Esophagus muscularis mucosa (tissue), 4 donors: ENCODE data around the gene TPD52L1.

ENCODE experiments used
- CTCF ChIP-seq, 3 experiments: fragments of 200-600 bp in 2 of 3; fragments of 450-650 bp in 1 of 3; sonication (generic) in 2 of 3; IDR thresholded peaks; one replicate each; pipeline ENCODE4 v1.5.1; 2017 to 2019; ENCODE audit warnings: antibody characterized with exemption in 3 of 3, mild to moderate bottlenecking in 2 of 3, moderate library complexity in 1 of 3
- EP300 ChIP-seq: sonication (generic); formaldehyde crosslinking; IDR thresholded peaks from one replicate; pipeline ENCODE4 v1.6.1; 2017; ENCODE audit warnings: antibody characterized with exemption
- POLR2A ChIP-seq: fragments of 450-650 bp; IDR thresholded peaks from one replicate; pipeline ENCODE4 v1.6.1; 2017; ENCODE audit warnings: antibody characterized with exemption, moderate library complexity, mild to moderate bottlenecking, low read depth
- POLR2AphosphoS5 ChIP-seq, 2 donors: sonication (generic); formaldehyde crosslinking; IDR thresholded peaks; one replicate each; pipeline ENCODE4 v1.6.1; 2017; ENCODE audit warnings: antibody characterized with exemption in 2 of 2

GRCh38 chr6:125207956-125208355, 54.4 kb downstream of the TPD52L1 start:
- TF ChIP-seq POLR2A = no peak
- no peak for TF ChIP-seq CTCF (IDR thresholded peaks at IDR 0.05)
- TF ChIP-seq EP300 = no peak
- no peak for TF ChIP-seq POLR2AphosphoS5 (IDR thresholded peaks at IDR 0.05)
